ENCODE measurements around the gene SRRM2. TPM values are rescaled to one million over a fixed set of nuclear protein-coding genes. Genes with fewer than 3 reads are reported as not detected.

SRRM2 gene
- polyA plus RNA-seq, 3 donors, result 19.0 to 1,186 (median 31.8) TPM

DNA sequence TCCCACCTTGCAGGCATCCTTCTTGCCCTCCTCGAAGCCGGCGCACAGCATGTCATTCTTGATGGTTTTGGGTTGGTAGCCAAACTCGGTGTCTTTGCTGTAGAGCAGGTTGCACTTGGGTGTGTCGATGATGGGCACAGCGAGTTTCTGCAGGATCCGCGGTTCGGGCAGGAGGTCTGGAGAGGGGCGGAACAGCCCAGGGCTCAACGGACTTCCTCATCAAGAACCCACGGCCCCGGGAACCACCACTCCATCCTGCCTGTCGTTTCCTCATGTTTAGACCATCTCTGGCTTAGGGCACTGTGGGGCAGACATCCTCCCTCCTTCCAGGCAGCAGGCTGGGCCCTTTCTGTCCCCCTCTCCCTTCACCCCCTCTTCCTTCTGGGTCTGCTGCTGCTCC is 38.9 kb upstream of the SRRM2 start:
- 21% methylated on average over 13 of the region's 14 CpGs for WGBS (ENCODE audit: insufficient coverage)
- H3K9me3 ChIP-seq (replicated peaks in 1 of 2; ENCODE audit: control insufficient read depth in 1 of 2, insufficient read depth in 1 of 2, low read length in 2 of 2), result no peaks in the 10 kb centered on the region
- H3K27ac ChIP-seq (ENCODE audit: low read depth in 1 of 2, low read length in 2 of 2), result no peak overlapping the region
- TF ChIP-seq CTCF (IDR thresholded peaks at IDR 0.05), result no peak
- peaks cover 4 to 7% of the 10 kb centered on the region in 2 donors for H3K4me1 ChIP-seq (ENCODE audit: control insufficient read depth in 1 of 2, insufficient read depth in 2 of 2, low read length in 2 of 2)
- no peak for DNase-seq
- H3K9ac ChIP-seq (ENCODE audit: insufficient read depth, low read length, poor library complexity, severe bottlenecking), result no peak overlapping the region
- H3K4me1 Mint-ChIP-seq, result no peaks in the 10 kb centered on the region
- H4K20me1 ChIP-seq (ENCODE audit: insufficient read depth, low read length), result peaks cover 41% of the 10 kb centered on the region
- no peak overlapping the region for H3K4me3 ChIP-seq (replicated peaks in 1 of 3; ENCODE audit: low read depth in 2 of 3, low read length in 3 of 3)
- H2AFZ ChIP-seq (ENCODE audit: insufficient read depth, low read depth, low read length, poor library complexity, severe bottlenecking), result no peak overlapping the region
- no peak overlapping the region for H3K4me3 Mint-ChIP-seq
- H3K79me2 ChIP-seq (ENCODE audit: insufficient read depth, low read length), result no peaks in the 10 kb centered on the region
- peaks cover 0 to 2% of the 10 kb centered on the region in 2 donors for H3K27me3 ChIP-seq (ENCODE audit: control insufficient read depth in 2 of 2, insufficient read depth in 2 of 2, low read length in 2 of 2)
- H3K36me3 Mint-ChIP-seq, result peaks cover 2 to 9% of the 10 kb centered on the region in 2 donors
- intact Hi-C loops (cut with micrococcal nuclease), result no loop called here
- H3K27ac Mint-ChIP-seq, result peak overlapping the region in 1 of 7 donors; percentile 6
- H3K9me3 Mint-ChIP-seq, result peaks cover 0 to 4% (median 0%) of the 10 kb centered on the region in 7 donors
- peaks cover 10 to 19% of the 10 kb centered on the region in 2 donors for H3K36me3 ChIP-seq (replicated peaks in 1 of 2; ENCODE audit: control insufficient read depth in 1 of 2, insufficient read depth in 2 of 2, low read length in 2 of 2)
- peaks cover 9 to 19% (median 16%) of the 10 kb centered on the region in 3 donors for H3K27me3 Mint-ChIP-seq (ENCODE audit: low read depth in 3 of 3)
- H3K4me2 ChIP-seq (replicated peaks; ENCODE audit: extremely low read depth, low read length, poor library complexity, severe bottlenecking), result no peak overlapping the region

DNA sequence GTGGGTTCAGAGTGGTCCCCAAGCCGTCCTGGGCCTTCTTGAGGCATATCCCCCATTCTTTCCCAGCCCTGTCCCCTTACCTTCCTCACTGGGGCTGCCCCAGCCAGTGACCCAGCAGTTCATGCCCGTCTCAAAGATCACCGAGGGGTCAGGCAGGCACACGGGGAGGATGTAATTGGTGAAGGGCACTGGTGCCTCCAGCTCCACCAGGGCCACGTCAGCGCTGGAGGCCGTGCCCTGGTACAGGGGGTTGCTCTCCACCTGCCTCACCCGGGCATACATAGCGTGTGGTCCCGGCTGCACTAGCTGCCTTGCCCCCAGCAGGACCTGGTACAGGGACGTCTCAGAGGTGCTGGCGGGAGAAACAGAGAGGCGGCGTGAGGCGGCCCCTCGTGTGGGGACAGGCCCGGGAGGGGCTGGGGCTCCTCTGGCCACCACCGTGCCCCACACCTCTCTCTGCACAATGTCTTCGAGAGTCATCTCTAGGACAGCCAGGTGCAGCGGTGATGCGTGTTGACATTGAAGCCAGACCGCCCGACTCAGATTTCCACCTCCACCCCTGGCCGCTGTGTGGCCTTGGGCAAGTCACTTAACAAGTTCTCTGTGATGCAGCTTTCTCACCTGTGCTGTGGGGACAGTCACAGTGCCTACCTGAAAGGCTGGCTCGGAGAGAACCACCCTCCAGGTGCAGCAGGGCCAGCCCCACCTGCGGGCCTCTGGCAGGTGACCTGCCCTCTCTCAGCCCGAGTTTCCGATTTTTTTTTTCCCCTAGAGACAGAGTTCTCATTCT is 38.3 kb upstream of the SRRM2 start:
- no peak for DNase-seq
- H3K9ac ChIP-seq (ENCODE audit: insufficient read depth, low read length, poor library complexity, severe bottlenecking), result no peak overlapping the region

More for the DNA sequence above, 38.3 kb upstream of the SRRM2 start:
- no peak overlapping the region for H3K27ac Mint-ChIP-seq
- H2AFZ ChIP-seq (ENCODE audit: insufficient read depth, low read depth, low read length, poor library complexity, severe bottlenecking), result no peak overlapping the region
- peaks cover 9 to 19% (median 19%) of the 10 kb centered on the region in 3 donors for H3K27me3 Mint-ChIP-seq (ENCODE audit: low read depth in 3 of 3)
- peaks cover 0 to 2% of the 10 kb centered on the region in 2 donors for H3K27me3 ChIP-seq (ENCODE audit: control insufficient read depth in 2 of 2, insufficient read depth in 2 of 2, low read length in 2 of 2)
- H3K4me1 ChIP-seq (ENCODE audit: control insufficient read depth in 1 of 2, insufficient read depth in 2 of 2, low read length in 2 of 2), result peaks cover 4 to 7% of the 10 kb centered on the region in 2 donors
- H3K79me2 ChIP-seq (ENCODE audit: insufficient read depth, low read length), result no peaks in the 10 kb centered on the region
- H3K36me3 ChIP-seq (replicated peaks in 1 of 2; ENCODE audit: control insufficient read depth in 1 of 2, insufficient read depth in 2 of 2, low read length in 2 of 2), result peaks cover 5 to 13% of the 10 kb centered on the region in 2 donors
- no peak overlapping the region for H3K27ac ChIP-seq (ENCODE audit: low read depth in 1 of 2, low read length in 2 of 2)
- no peak overlapping the region for H3K4me3 ChIP-seq (replicated peaks in 1 of 3; ENCODE audit: low read depth in 2 of 3, low read length in 3 of 3)
- WGBS (ENCODE audit: insufficient coverage), result 86% methylated on average over 27 of the region's 28 CpGs
- H3K9me3 Mint-ChIP-seq, result peaks cover 0 to 4% (median 0%) of the 10 kb centered on the region in 7 donors
- peaks cover 2 to 3% of the 10 kb centered on the region in 2 donors for H3K36me3 Mint-ChIP-seq
- H3K4me2 ChIP-seq (replicated peaks; ENCODE audit: extremely low read depth, low read length, poor library complexity, severe bottlenecking), result no peak overlapping the region
- peaks cover 35% of the 10 kb centered on the region for H4K20me1 ChIP-seq (ENCODE audit: insufficient read depth, low read length)
- H3K4me3 Mint-ChIP-seq, result peak overlapping the region in 1 of 2 donors; percentile 35
- no peaks in the 10 kb centered on the region for H3K4me1 Mint-ChIP-seq
- H3K9me3 ChIP-seq (replicated peaks in 1 of 2; ENCODE audit: control insufficient read depth in 1 of 2, insufficient read depth in 1 of 2, low read length in 2 of 2), result no peaks in the 10 kb centered on the region
- intact Hi-C loops (cut with micrococcal nuclease), result no loop called here
- TF ChIP-seq CTCF (IDR thresholded peaks at IDR 0.05), result no peak

All from CD14-positive monocyte (primary cell).